ENCODE results near the gene PAX2.
A peak's percentile ranks its signal among the peaks of the same experiment; 100 is the strongest.

The PAX2 gene

DNA sequence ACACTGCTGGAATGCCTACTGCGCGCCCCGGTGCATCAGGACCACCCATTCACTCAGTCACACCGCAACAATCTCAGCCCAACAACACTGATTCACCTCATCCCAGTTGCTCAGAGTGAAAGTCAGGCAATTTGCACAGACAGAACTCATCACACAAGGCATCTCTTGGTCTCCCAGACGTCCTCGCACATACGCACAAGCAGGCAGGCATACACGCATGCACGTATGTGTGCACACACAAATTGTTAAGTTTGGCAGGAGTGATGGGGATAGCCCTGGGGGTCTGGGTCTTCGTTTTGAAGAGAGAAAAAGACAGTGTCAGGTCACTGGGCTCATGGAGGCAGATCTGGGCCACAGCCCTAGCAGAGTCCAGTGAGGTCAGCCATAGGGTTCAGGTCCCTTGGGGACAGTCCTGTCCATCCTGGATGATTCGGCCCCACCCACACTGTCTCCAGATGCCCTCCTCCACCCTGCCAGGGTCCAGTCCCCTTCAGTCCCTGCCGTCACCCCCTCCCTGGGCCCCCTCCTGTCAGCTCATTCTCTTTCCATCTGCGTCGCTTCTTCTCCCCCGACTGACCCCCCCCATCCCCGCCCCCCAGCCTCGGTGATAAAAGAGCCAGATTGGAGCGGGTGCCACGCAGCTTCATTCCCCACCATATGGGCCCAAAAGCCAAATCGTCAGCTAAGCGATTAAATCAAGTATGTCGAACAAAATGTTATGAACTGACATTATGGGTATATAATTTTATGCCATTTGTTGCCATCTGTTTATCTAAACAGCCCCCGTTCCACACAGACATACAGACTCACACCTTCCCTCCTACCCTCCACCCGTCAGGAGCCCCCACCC lies 118.9 kb downstream of the PAX2 start:
- DNase-seq, result no peak

DNA sequence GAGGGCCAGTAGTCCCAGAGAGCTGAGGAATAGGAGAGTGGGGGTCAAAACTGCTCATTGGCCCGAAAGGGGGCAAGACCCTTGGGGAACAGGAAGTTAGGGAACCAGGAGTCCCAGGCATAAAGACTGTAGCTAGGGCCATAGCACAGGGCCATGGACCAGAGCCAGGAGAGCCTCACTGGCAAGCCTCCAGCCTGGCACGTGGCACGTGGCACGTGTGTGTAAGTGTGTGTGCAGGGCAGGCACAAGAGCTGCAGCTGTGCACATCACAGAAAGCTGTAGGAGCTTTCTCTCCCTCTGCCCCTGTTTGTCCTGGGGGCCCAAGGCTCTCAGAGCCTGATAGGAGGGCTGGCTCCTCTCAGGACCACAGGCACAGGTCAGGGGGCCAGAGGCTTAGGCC lies 119.6 kb downstream of the PAX2 start:
- DNase-seq, result no peak

DNA sequence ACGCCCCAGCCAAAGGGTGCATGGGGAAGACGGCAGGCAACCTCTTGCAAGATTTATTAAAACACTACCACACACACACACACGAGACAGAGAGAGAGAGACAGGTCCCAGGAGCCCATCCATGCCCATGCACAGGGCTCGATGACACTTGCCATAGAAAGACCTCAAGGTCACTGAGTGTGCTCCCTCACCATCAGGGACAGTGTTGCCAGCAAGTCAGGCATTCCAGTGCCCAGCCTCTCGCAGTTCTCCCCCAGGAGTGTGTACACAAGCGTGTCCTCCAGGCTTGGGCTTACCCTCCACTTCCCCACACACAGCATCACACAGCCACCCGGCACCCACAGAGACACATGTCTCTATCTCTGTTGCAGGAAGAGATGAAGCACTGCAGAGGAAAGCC lies 120.6 kb downstream of the PAX2 start:
- DNase-seq, result no peak

- DNase-seq, result no peak
These were observed 121.3 kb downstream of the PAX2 start for GRCh38 chr10:100866575-100867098.

DNA sequence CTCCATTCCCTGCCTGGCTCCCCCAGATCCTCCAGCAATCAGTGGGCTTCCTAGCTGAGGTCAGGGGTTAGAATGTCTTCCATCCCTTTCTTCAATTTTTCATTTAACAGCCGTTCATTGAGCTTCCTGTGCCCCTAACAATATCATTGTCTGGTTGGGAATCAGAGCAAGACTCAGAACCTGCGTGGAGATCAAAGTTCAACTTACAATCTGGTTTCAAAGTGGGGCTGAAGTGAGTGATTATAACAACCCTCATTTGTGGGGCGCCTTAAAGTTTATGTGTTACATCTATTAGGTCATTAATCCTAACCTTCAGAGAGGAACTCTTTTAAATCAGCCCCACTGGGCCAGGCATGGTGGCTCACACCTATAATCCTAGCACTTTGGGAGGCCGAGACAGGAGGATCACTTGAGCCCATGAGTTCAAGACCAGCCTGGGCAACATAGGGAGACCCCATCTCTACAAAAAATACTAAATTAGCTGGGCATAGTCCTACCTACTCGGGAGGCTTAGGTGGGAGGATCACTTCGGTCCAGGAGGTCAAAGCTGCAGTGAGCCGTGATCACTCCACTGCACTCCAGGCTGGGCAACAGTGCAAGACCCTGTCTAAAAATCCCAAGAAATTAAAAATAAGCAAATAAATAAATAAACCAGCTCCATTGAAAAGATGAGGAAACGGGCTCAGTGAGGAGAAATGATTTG lies 122.0 kb downstream of the PAX2 start:
- no peak for DNase-seq

DNA sequence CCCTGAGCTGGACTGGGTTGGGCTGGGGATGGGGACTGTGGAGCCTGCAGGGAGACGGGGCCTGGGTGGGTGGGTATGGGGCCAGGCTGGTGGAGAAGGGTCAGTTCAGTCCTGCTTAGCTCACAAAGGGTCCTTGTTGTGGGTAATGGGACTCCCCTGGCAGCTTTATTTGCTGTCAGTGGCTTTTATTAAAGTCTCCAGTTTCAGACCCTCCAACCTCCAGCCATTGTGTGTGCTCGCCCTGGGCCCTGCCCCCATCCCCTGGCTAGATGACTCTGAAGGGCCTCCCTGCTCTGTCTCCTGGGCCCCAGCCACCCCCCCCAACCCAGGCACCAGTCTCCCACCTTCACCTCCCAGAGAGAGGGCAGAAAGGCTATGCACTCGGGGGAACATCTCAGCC lies 123.0 kb downstream of the PAX2 start:
- DNase-seq, result no peak

GRCh38 chr10:100869399-100869798 lies 124.0 kb downstream of the PAX2 start:
- DNase-seq, result no peak

DNA sequence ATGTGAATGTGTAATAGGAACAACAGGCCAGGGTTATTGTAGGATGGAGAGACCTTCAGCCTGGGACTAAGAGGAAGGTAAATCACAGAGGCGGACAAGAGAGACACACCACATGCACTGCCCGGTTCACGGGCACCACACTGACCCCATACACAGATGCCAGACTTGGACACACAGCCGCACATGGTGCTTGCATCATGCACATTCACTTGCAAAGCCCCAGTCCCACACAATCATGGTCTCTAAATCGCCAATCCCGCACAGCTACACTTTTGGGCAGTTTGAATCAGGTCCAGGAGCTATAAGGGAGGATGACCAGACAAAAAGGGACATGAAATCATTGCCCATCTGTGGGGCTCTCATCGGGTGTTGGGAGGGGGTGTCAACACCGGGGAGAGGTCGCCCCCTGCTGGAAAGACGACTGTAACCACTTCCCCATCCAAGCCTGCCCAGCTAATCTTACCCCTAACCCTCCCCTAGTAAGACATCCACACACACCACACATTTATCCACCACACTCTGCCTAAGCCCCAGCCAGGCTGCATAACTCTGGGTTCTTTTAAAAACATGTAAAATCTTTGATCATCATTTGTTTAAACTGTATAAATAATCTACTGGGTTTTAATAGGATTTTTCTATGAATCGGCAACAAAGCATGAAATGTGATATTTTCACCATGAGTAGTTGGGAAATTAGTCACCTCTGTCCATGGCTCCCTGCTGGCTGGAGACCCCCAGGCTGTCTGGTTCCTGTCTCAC lies 126.8 kb downstream of the PAX2 start:
- DNase-seq, result no peak

DNA sequence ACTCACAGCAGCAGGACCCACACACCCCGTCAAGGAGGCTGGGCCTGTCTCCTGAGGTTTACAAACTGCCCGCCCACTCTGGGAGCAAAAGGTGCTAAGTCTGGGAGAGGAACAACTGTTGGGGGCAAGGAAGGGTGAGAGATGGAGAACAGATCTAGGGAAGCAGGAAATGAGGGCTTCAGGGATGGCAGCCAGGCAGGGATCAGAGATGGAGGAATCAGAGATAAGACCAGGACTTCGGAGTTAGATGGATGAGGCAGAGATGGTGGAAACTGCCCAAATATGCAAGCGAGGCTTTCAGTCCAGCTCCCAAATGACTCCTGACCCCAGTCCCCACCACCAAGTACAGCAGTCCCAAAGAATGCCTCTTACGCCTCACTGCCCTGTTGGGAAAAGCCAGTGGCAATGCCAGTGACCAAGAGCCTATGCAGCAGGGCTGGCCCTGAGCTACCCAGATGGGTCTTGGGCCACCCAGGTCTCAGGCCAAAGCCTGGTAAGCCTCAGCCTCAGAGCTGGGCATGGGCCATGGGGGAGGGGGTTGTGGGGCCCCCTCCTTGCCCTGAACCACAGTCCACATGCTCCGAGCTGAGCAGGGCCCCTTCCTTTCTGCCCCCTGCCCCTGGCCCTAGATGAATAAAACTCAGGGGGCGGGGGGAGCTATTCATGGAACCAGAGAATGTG lies 127.9 kb downstream of the PAX2 start:
- no peak for DNase-seq

GRCh38 chr10:100873827-100874326 lies 128.5 kb downstream of the PAX2 start:
- DNase-seq, result no peak

GRCh38 chr10:100874702-100875483 lies 129.5 kb downstream of the PAX2 start:
- no peak for DNase-seq

- DNase-seq, result no peak
These were observed 130.2 kb downstream of the PAX2 start for GRCh38 chr10:100875484-100876166.

GRCh38 chr10:100876585-100877460 lies 131.4 kb downstream of the PAX2 start:
- DNase-seq, result no peak

DNA sequence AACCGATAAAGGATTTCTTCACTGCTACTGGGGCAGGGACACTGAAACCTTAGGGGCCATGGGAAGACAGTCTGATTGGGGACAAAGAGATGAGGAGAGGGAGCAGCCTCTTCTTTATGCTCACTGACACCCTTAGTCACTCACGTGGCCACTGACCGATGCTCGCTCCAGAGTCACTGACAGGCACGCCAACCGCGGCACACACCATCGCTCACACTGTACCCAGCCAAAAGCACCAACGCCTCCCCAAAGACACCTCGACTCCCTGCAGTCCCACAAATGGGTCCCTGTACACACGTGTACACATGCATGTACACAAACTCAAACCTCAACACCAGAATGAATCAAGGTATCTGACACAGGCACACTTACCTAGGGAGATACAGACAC lies 132.1 kb downstream of the PAX2 start:
- DNase-seq, result no peak

DNA sequence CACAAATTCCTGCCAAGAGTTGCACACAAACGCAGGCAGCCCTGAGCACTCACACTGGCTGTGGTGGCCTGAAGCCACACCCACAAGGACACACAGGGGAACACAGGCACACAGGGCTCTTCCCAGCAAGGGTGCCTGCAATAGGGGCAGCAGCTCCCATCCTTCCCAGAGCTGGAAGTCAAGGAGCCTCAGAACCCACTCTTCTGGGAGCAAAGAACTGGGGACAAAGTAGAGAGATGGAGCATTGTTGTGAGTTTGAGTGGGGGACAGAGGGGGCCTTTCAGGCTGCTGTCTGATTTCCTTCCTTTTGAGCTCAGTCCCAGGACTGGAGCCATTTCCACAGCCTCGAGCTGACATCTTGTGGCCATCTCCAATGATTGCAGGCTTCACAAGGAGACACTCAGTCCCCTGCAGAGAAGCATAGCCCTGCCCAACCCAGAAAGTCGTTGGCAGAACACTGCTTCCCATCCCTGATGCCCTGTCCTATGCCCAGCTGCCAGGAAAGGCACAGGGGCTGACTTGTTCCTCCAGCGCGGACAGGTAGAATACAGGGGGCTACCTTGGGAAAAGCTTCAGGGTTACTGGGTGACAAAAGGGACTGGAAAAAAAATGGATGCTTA lies 133.0 kb downstream of the PAX2 start:
- peak; percentile 34 for DNase-seq

All from NCI-H2107 (cell line).